GM12872 (cell line): ENCODE results near the gene PEMT.

Experiments
- CTCF ChIP-seq: IDR thresholded peaks from 3 replicates; pipeline ENCODE4 v1.5.1; 2011; ENCODE audit warnings: low read depth, mild to moderate bottlenecking, low read length, moderate library complexity; ENCODE audit not compliant: insufficient read depth

Gene PEMT

GRCh38 chr17:17547210-17547764 is 44.2 kb downstream of the PEMT start:
- no peak for TF ChIP-seq CTCF

- no peak for TF ChIP-seq CTCF
Measured at GRCh38 chr17:17546399-17547185, 44.9 kb downstream of the PEMT start.

- no peak for TF ChIP-seq CTCF
Measured at GRCh38 chr17:17545984-17546383, 45.5 kb downstream of the PEMT start.

GRCh38 chr17:17545031-17545820 is 46.3 kb downstream of the PEMT start:
- TF ChIP-seq CTCF: no peak

- TF ChIP-seq CTCF: no peak
Measured at GRCh38 chr17:17542906-17543635, 48.4 kb downstream of the PEMT start.

- no peak for TF ChIP-seq CTCF
Measured at GRCh38 chr17:17541640-17542001, 49.9 kb downstream of the PEMT start.

- TF ChIP-seq CTCF: no peak
Measured at GRCh38 chr17:17540935-17541639, 50.4 kb downstream of the PEMT start.
